GM12878 (cell line): ENCODE measurements around the gene MYOM3. TPM values are rescaled to one million over a fixed set of nuclear protein-coding genes. Genes with fewer than 3 reads are reported as not detected.
"Not testable (repeated sequence)": the region's sequence is repeated elsewhere in the genome, so short reads cannot be mapped to it uniquely, and the experiment has no call there.

Source experiments
- ATAC-seq: fragments of 200-7000 bp; cut with Tn5 transposase; 3 replicates; pipeline ENCODE4 v1.9.1; 2020; ENCODE audit warnings: mild to moderate bottlenecking, moderate library complexity
- BruUV-seq: library from RNA; stranded (reverse); fragments of 400-500 nt; replicated peaks from 2 replicates; lab custom pipeline; 2021; lab: Mats Ljungman, UMichigan
- CTCF ChIA-PET: fragments of 300-600 bp; sonication (Branson Sonifier 250); formaldehyde crosslinking; extraction: SDS; loops from one replicate; lab custom pipeline; 2021; ENCODE audit warnings: inconsistent platforms; lab: Yijun Ruan, JAX
- POLR2A ChIA-PET: fragments of 350-600 bp; formaldehyde crosslinking; extraction: SDS; loops from one replicate; lab custom pipeline; 2021; ENCODE audit warnings: inconsistent platforms; lab: Charles Lee
- RAD21 ChIA-PET: fragments of 300-600 bp; sonication (Branson Sonifier 250); formaldehyde crosslinking; loops from one replicate; lab custom pipeline; 2023; ENCODE audit warnings: antibody characterized with exemption; ENCODE audit not compliant: unreplicated experiment; lab: Charles Lee
- SMC1A ChIA-PET: fragments of 300-600 bp; sonication (Branson Sonifier 250); formaldehyde crosslinking; loops from one replicate; lab custom pipeline; 2023; ENCODE audit not compliant: unreplicated experiment, uncharacterized antibody; lab: Charles Lee
- DNase-seq: peaks from one replicate; pipeline ENCODE4 v3.0.0-alpha.2; 2011; ENCODE audit warnings: low read depth, low spot score
- FAIRE-seq: peaks from 3 replicates; lab custom pipeline; 2011; peaks lifted over from hg19 to GRCh38; lab: Jason Lieb, UNC
- H2AFZ ChIP-seq: 2 replicates; pipeline ENCODE4 v1.6.0; 2011; ENCODE audit warnings: low read depth, low read length, control low read depth; ENCODE audit not compliant: control insufficient read depth
- H3K27ac ChIP-seq: 2 replicates; pipeline ENCODE4 v1.5.1; 2011; ENCODE audit warnings: control low read depth; ENCODE audit not compliant: control insufficient read depth, insufficient read depth
- H3K27me3 ChIP-seq, 2 experiments: replicated peaks in 1 of 2; 2 replicates each; pipeline versions ENCODE4 v1.6.0 to v1.6.1; 2011; ENCODE audit warnings: low read length in 1 of 2; ENCODE audit not compliant: control insufficient read depth in 2 of 2, insufficient read depth in 2 of 2
- H3K36me3 ChIP-seq, 2 experiments: 2 replicates each; pipeline ENCODE4 v1.5.1; 2011; ENCODE audit warnings: low read length in 1 of 2; ENCODE audit not compliant: control insufficient read depth in 2 of 2, insufficient read depth in 2 of 2
- H3K4me1 ChIP-seq: 2 replicates; pipeline ENCODE4 v1.6.1; 2011; ENCODE audit warnings: mild to moderate bottlenecking, low read length, moderate library complexity, mixed read lengths; ENCODE audit not compliant: control insufficient read depth, insufficient read depth
- H3K4me2 ChIP-seq: 2 replicates; pipeline ENCODE4 v1.6.0; 2011; ENCODE audit warnings: control low read depth; ENCODE audit not compliant: control insufficient read depth, insufficient read depth
- H3K4me3 ChIP-seq: fragments of 200-600 bp; sonication (generic); 2 replicates; pipeline ENCODE4 v1.5.1; 2016
- H3K79me2 ChIP-seq: 2 replicates; pipeline ENCODE4 v1.6.0; 2011; ENCODE audit warnings: low read length; ENCODE audit not compliant: control insufficient read depth, insufficient read depth
- H3K9ac ChIP-seq: 2 replicates; pipeline ENCODE4 v1.8.0; 2011; ENCODE audit warnings: low read length, control low read depth, mixed read lengths; ENCODE audit not compliant: control insufficient read depth, insufficient read depth
- H3K9me3 ChIP-seq: replicated peaks from 3 replicates; pipeline ENCODE4 v1.5.1; 2011; ENCODE audit warnings: mild to moderate bottlenecking, low read length; ENCODE audit not compliant: control insufficient read depth, insufficient read depth
- H4K20me1 ChIP-seq: 2 replicates; pipeline ENCODE4 v1.6.0; 2011; ENCODE audit not compliant: control insufficient read depth, insufficient read depth
- CBFB ChIP-seq: IDR thresholded peaks from 2 replicates; pipeline ENCODE4 v1.6.1; 2016; ENCODE audit warnings: antibody characterized with exemption, low read depth
- EGR1 ChIP-seq, 2 experiments: IDR thresholded peaks; 1 replicate in 1 of 2; 2 replicates in 1 of 2; pipeline ENCODE4 v1.6.1; 2011 to 2012; ENCODE audit warnings: low read depth in 2 of 2, low read length in 2 of 2, borderline replicate concordance in 1 of 2, mild to moderate bottlenecking in 1 of 2, moderate library complexity in 1 of 2
- RFX5 ChIP-seq: IDR thresholded peaks from 2 replicates; pipeline ENCODE4 v1.6.1; 2011; ENCODE audit warnings: low read depth, low read length, improper control_type of control experiment
- ZNF217 ChIP-seq: fragments of 450-650 bp; IDR thresholded peaks from 2 replicates; pipeline ENCODE4 v1.6.1; 2017; ENCODE audit warnings: antibody characterized with exemption, mild to moderate bottlenecking
- WGBS: methylation state at CpG from one replicate; pipeline ENCODE4 v1.1.6; 2016; ENCODE audit warnings: low lambda C conversion rate; ENCODE audit not compliant: insufficient replicate concordance, insufficient coverage; ENCODE audit errors: missing lambda C conversion rate; 5-methylcytosine and 5-hydroxymethylcytosine counted together
- in situ Hi-C: fragments of 300-500 bp; cut with MboI; formaldehyde crosslinking; loops from 9 replicates; pipeline ENCODE4 v1.14.3; 2018; ENCODE audit warnings: mixed read lengths
- intact Hi-C: fragments of 100-400 bp; cut with micrococcal nuclease; formaldehyde crosslinking; loops from one replicate; pipeline ENCODE4 v1.14.2; 2022; ENCODE audit not compliant: unreplicated experiment
- polyA plus RNA-seq, 11 experiments: library from polyadenylated mRNA; depleted of rRNA in 4 of 11; unstranded in 6 of 11; stranded (reverse) in 5 of 11; fragments of >200 nt; fragmentation: Nextera tagmentation in 4 of 11; fragmentation: Illumina TruSeq in 1 of 11; extraction: Ambion mirVana in 4 of 11; extraction: Trizol in 1 of 11; gene quantifications; 1 replicate in 1 of 11; 2 replicates in 10 of 11; pipeline versions ENCODE4 v1.2.1 to v1.2.3, GENCODE V29; 2011 to 2016; ENCODE audit warnings: inconsistent platforms in 2 of 11, missing spikeins in 2 of 11, low read depth in 1 of 11
- total RNA-seq, 4 experiments: library from RNA; depleted of rRNA in 3 of 4; stranded (reverse); fragments of >200 nt in 3 of 4; fragmentation: Illumina TruSeq in 1 of 4; extraction: Trizol in 1 of 4; gene quantifications; 2 replicates each; pipeline versions ENCODE4 v1.2.1 to v1.2.3, GENCODE V29; 2013 to 2021
- TF ChIP-seq, protein P1 (sequence below): fragments of 450-650 bp; IDR thresholded peaks from 2 replicates; pipeline ENCODE4 v1.6.1; 2014; ENCODE audit warnings: mild to moderate bottlenecking
- TF ChIP-seq, protein P2 (sequence below): IDR thresholded peaks from 2 replicates; pipeline ENCODE4 v1.6.1; 2011; ENCODE audit warnings: low read depth, mild to moderate bottlenecking, low read length, moderate library complexity, borderline replicate concordance; ENCODE audit errors: extremely low read depth

The MYOM3 gene
- total and polyA plus RNA-seq, 10 of the 15 experiments (the other 5 are each of a cell fraction or from before 2014, with no cell fraction given), result 0.06 TPM; not detected in 9

DNA sequence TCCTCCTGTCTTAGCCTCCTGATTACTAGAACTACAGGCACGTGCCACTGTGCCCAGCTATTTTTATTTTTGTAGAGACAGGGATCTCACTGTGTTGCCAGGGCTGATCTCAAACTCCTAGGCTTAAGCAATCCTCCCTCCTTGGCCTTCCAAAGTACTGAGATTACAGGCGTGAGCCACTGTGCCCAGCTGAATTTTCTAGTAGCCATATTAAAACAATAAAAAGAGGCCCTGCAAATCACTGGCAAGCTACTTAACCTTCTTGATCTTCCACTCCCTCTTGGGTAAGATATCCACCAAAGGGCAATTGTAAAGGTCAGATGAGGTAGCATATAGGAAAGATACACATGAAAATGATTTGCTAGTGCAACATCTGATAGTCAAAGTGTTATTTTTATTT, 66.2 kb downstream of the MYOM3 start:
- H3K36me3 ChIP-seq, result no peaks in the 10 kb centered on the region
- TF ChIP-seq, protein P1, sequence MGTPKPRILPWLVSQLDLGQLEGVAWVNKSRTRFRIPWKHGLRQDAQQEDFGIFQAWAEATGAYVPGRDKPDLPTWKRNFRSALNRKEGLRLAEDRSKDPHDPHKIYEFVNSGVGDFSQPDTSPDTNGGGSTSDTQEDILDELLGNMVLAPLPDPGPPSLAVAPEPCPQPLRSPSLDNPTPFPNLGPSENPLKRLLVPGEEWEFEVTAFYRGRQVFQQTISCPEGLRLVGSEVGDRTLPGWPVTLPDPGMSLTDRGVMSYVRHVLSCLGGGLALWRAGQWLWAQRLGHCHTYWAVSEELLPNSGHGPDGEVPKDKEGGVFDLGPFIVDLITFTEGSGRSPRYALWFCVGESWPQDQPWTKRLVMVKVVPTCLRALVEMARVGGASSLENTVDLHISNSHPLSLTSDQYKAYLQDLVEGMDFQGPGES, result no peak
- TF ChIP-seq ZNF217 (no peak), EGR1 (IDR thresholded peaks at IDR 0.05; ENCODE audit: borderline replicate concordance in 1 of 2, low read depth in 2 of 2, low read length in 2 of 2) (no peak), CBFB (no peak), RFX5 (no peak)
- TF ChIP-seq, protein P2, sequence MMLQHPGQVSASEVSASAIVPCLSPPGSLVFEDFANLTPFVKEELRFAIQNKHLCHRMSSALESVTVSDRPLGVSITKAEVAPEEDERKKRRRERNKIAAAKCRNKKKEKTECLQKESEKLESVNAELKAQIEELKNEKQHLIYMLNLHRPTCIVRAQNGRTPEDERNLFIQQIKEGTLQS, result no peak
- TF ChIP-seq, all 136 proteins: peak for 0
- Histone ChIP-seq H2AFZ (no peak overlapping the region), H3K27me3 (no peaks in the 10 kb centered on the region), H3K9me3 (no peaks in the 10 kb centered on the region), H3K4me3 (no peak overlapping the region), H3K4me2 (no peak overlapping the region), H4K20me1 (no peaks in the 10 kb centered on the region), H3K27ac (no peak overlapping the region), H3K79me2 (no peaks in the 10 kb centered on the region), H3K4me1 (no peaks in the 10 kb centered on the region), H3K9ac (no peak overlapping the region)
- SMC1A ChIA-PET, result interaction anchor here (1.2 to 1.8 kb wide), 2 partner anchors 39 to 42 kb away, joined by 3 to 5 read pairs; no protein-coding TSS in a partner anchor
- in situ Hi-C loops, result no loop called here
- no TSS peak for BruUV-seq
- RAD21 ChIA-PET, result interaction anchor here (1.2 to 1.3 kb wide), 2 partner anchors 42 to 50 kb away, joined by 3 to 5 read pairs; no protein-coding TSS in a partner anchor
- POLR2A ChIA-PET, result interaction anchor here (1.0 kb wide), 1 partner anchor 115 kb away, joined by 4 read pairs; no protein-coding TSS in a partner anchor
- FAIRE-seq (no peak), DNase-seq (no peak), ATAC-seq (no peak)
- intact Hi-C loops, result no loop called here
- CTCF ChIA-PET, result interaction anchor here (0.8 to 1.1 kb wide), 2 partner anchors 10 to 98 kb away, joined by 3 to 5 read pairs; no protein-coding TSS in a partner anchor
- 31% methylated on average over 2 of the region's 2 CpGs for WGBS

DNA sequence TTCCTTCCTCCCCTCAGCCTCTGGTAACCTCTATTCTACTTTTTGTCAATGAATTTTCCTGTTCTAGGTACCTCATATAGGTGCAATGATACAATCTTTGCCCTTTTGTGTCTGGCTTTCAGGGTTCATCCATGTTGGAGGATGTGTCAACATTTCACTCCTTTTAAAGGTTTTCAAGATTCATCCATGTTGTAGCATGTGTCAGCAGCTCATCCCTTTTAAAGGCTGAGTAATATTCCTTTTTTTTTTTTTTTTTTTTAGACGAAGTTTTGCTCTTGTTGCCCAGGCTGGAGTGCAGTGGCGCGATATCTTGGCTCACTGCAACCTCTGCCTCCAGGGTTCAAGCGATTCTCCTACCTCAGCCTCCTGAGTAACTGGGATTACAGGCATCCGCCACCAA, 67.3 kb downstream of the MYOM3 start:
- WGBS, result 98% methylated on average over 4 of the region's 5 CpGs
- H3K9me3 ChIP-seq, POLR2A ChIA-PET, H3K27me3 ChIP-seq, in situ Hi-C loops, FAIRE-seq, SMC1A ChIA-PET, ATAC-seq, H3K4me3 ChIP-seq, H3K4me1 ChIP-seq, intact Hi-C loops, H3K9ac ChIP-seq, BruUV-seq, H3K4me2 ChIP-seq, DNase-seq, RAD21 ChIA-PET, H4K20me1 ChIP-seq, H2AFZ ChIP-seq, H3K79me2 ChIP-seq, H3K36me3 ChIP-seq, H3K27ac ChIP-seq: not testable (repeated sequence)
- CTCF ChIA-PET, result interaction anchor here (0.6 kb wide), 2 partner anchors 184 to 1851 kb away, joined by 3 to 4 read pairs; no protein-coding TSS in a partner anchor
